HCT116 (cell line): ENCODE results near the gene SSB.

Source experiments
- CTCF ChIP-seq, 3 experiments: fragments of 200-600 bp in 1 of 3; sonication (generic) in 1 of 3; IDR thresholded peaks in 2 of 3; conservative IDR thresholded peaks in 1 of 3; 2 replicates each; pipeline ENCODE4 v1.5.1; 2012 to 2017; ENCODE audit warnings: low read depth in 2 of 3, low read length in 2 of 3, antibody characterized with exemption in 1 of 3, borderline replicate concordance in 1 of 3, control low read depth in 1 of 3, mild to moderate bottlenecking in 1 of 3, mixed read lengths in 1 of 3, mixed run types in 1 of 3, moderate library complexity in 1 of 3; ENCODE audit not compliant: insufficient read depth in 1 of 3
- EZH2 ChIP-seq: fragments of 200-600 bp; sonication (generic); IDR thresholded peaks from 2 replicates; pipeline ENCODE4 v1.6.1; 2017; ENCODE audit warnings: antibody characterized with exemption, mixed run types
- EZH2phosphoT487 ChIP-seq: fragments of 200-600 bp; IDR thresholded peaks from 2 replicates; pipeline ENCODE4 v1.6.1; 2018; ENCODE audit warnings: antibody characterized with exemption, borderline replicate concordance
- JUND ChIP-seq: IDR thresholded peaks from 2 replicates; pipeline ENCODE4 v1.6.1; 2012
- POLR2A ChIP-seq: IDR thresholded peaks from 2 replicates; pipeline ENCODE4 v1.7.0; 2011; ENCODE audit warnings: borderline replicate concordance; ENCODE audit not compliant: insufficient read depth, insufficient read length; ENCODE audit errors: extremely low read depth
- POLR2AphosphoS5 ChIP-seq: IDR thresholded peaks from 2 replicates; pipeline ENCODE4 v1.6.1; 2011; ENCODE audit warnings: mild to moderate bottlenecking, low read depth, low read length, moderate library complexity
- SP1 ChIP-seq: IDR thresholded peaks from 2 replicates; pipeline ENCODE4 v1.6.1; 2012; ENCODE audit warnings: low read depth
- ZBTB33 ChIP-seq: IDR thresholded peaks from 2 replicates; pipeline ENCODE4 v1.6.1; 2011; ENCODE audit warnings: mild to moderate bottlenecking, low read length, moderate library complexity; ENCODE audit not compliant: insufficient replicate concordance; ENCODE audit errors: extremely low read depth
- ZNF274 ChIP-seq: fragments of 200-500 bp; sonication (Bioruptor generic); IDR thresholded peaks from 2 replicates; pipeline ENCODE4 v1.6.1; 2014; ENCODE audit warnings: mild to moderate bottlenecking, low read depth, low read length, inconsistent platforms

GRCh38 chr2:169819106-169819505 lies 20.4 kb downstream of the SSB start:
- TF ChIP-seq ZBTB33 (no peak), ZNF274 (no peak), POLR2A (no peak), POLR2AphosphoS5 (no peak), CTCF (IDR thresholded peaks at IDR 0.05 in 2 of 3, conservative IDR thresholded peaks at IDR 0.05 in 1 of 3; ENCODE audit: borderline replicate concordance in 1 of 3, insufficient read depth in 1 of 3, low read depth in 2 of 3, low read length in 2 of 3) (no peak), JUND (no peak), EZH2 (no peak), SP1 (no peak), EZH2phosphoT487 (no peak)
